ENCODE measurements around the gene ICAM3.

The ICAM3 gene

GRCh38 chr19:10290357-10290875 is 49.0 kb downstream of the ICAM3 start:
- peak; percentile 61 for DNase-seq

- peak; percentile 72 for DNase-seq
Observed at GRCh38 chr19:10289836-10290356, 49.5 kb downstream of the ICAM3 start, which contains the start of gene ICAM5. ICAM5 (plus strand) TSS chr19:10289952; CDS start chr19:10290044, 92 bp downstream.

GRCh38 chr19:10289167-10289835 is 50.1 kb downstream of the ICAM3 start:
- peak; percentile 94 for DNase-seq

- DNase-seq = peak; percentile 89
Observed at GRCh38 chr19:10288662-10289166, 50.7 kb downstream of the ICAM3 start.

- no peak for DNase-seq
Observed at GRCh38 chr19:10286803-10287737, 52.4 kb downstream of the ICAM3 start, which contains the start of gene ICAM4. ICAM4 (plus strand) TSS chr19:10286955; CDS start chr19:10287013, 58 bp downstream.

- DNase-seq = no peak
Observed at GRCh38 chr19:10285393-10285792, 54.0 kb downstream of the ICAM3 start.

GRCh38 chr19:10284960-10285278 is 54.5 kb downstream of the ICAM3 start:
- DNase-seq = no peak

- DNase-seq = no peak
Observed at GRCh38 chr19:10284065-10284959, 55.1 kb downstream of the ICAM3 start.

All from DMS53 (cell line).